Osteocyte (in vitro differentiated cells): ENCODE results near the gene ESYT3. TPM values are rescaled to one million over a fixed set of nuclear protein-coding genes. Genes with fewer than 3 reads are reported as not detected.
"Not testable (repeated sequence)": the region's sequence is repeated elsewhere in the genome, so short reads cannot be mapped to it uniquely, and the experiment has no call there.

Source experiments
- DNase-seq: peaks from one replicate; pipeline ENCODE4 v3.0.0; 2021; ENCODE audit warnings: mixed read lengths; ENCODE audit not compliant: unreplicated experiment; ENCODE audit errors: extremely low spot score
- H3K27ac Mint-ChIP-seq: one replicate; pipeline ENCODE4 v1.8.0; 2021; ENCODE audit warnings: mild to moderate bottlenecking, mixed read lengths; ENCODE audit not compliant: unreplicated experiment
- H3K27me3 Mint-ChIP-seq: one replicate; pipeline ENCODE4 v1.8.0; 2021; ENCODE audit warnings: mixed read lengths; ENCODE audit not compliant: unreplicated experiment
- H3K36me3 Mint-ChIP-seq: one replicate; pipeline ENCODE4 v1.8.0; 2021; ENCODE audit warnings: mixed read lengths; ENCODE audit not compliant: unreplicated experiment
- H3K4me1 Mint-ChIP-seq: one replicate; pipeline ENCODE4 v1.8.0; 2021; ENCODE audit warnings: mixed read lengths; ENCODE audit not compliant: unreplicated experiment
- H3K4me3 Mint-ChIP-seq: one replicate; pipeline ENCODE4 v1.8.0; 2021; ENCODE audit warnings: mild to moderate bottlenecking, moderate library complexity, mixed read lengths; ENCODE audit not compliant: unreplicated experiment
- H3K9me3 Mint-ChIP-seq: one replicate; pipeline ENCODE4 v1.8.0; 2021; ENCODE audit warnings: mixed read lengths; ENCODE audit not compliant: unreplicated experiment
- total RNA-seq: library from RNA; stranded (reverse); gene quantifications from 2 replicates; pipeline ENCODE4 v1.2.1, GENCODE V29; 2021
- TF ChIP-seq, protein P1 (sequence below): fragments of 200-600 bp; sonication (generic); IDR thresholded peaks from 2 replicates; pipeline ENCODE4 v1.5.0; 2021; ENCODE audit warnings: antibody characterized with exemption, mild to moderate bottlenecking, moderate library complexity

The ESYT3 gene
- total RNA-seq, 1 donor from 2014 or later, result 0.21 TPM

DNA sequence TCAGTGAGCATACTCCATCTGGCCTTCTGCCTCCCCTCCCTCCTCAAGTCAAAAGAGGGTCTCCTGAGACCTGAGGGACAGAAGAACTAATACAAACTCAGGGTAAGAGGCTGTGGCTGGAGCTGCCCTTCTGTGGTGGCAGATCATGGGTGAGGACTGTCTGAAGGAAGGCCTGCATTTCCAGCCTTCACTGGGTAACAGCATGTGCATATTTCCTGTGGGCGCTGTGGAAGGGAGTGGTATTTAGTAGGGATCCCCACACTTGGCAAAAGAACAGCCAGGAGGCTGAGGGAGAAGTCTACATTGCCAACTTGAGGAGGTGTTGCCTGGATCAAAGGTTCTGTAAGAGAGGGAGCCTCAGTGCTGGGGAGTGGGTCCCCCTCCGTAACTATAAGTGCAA is 10.1 kb upstream of the ESYT3 start:
- Mint-ChIP-seq H3K36me3 (no peaks in the 10 kb centered on the region), H3K4me3 (no peak overlapping the region), H3K4me1 (no peaks in the 10 kb centered on the region), H3K27ac (no peak overlapping the region), H3K9me3 (no peaks in the 10 kb centered on the region), H3K27me3 (peaks cover 37% of the 10 kb centered on the region)
- TF ChIP-seq, protein P1, sequence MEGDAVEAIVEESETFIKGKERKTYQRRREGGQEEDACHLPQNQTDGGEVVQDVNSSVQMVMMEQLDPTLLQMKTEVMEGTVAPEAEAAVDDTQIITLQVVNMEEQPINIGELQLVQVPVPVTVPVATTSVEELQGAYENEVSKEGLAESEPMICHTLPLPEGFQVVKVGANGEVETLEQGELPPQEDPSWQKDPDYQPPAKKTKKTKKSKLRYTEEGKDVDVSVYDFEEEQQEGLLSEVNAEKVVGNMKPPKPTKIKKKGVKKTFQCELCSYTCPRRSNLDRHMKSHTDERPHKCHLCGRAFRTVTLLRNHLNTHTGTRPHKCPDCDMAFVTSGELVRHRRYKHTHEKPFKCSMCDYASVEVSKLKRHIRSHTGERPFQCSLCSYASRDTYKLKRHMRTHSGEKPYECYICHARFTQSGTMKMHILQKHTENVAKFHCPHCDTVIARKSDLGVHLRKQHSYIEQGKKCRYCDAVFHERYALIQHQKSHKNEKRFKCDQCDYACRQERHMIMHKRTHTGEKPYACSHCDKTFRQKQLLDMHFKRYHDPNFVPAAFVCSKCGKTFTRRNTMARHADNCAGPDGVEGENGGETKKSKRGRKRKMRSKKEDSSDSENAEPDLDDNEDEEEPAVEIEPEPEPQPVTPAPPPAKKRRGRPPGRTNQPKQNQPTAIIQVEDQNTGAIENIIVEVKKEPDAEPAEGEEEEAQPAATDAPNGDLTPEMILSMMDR, result no peak
- no peak for DNase-seq

DNA sequence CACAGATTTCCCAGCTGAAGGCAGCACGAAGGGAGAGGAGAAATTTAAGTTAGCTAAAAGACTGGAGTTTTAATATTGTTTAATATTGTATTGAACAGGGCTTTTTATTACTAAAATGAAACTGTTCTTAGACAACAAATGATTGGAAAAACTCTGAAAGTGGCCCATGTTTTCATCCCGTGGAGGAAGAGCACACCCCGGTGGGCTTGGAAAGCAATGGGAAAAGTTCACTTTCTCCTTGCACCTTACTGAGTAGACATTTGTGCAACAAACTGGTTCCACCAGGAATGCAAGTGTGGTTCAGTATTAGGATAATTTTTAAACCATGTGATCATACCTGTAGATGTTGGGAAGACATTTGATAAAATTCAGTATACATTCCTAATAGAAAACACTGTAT is 8.2 kb upstream of the ESYT3 start:
- TF ChIP-seq, protein P1, result peak; percentile 68
- DNase-seq, result no peak
- Mint-ChIP-seq H3K9me3 (no peaks in the 10 kb centered on the region), H3K36me3 (no peaks in the 10 kb centered on the region), H3K27ac (no peak overlapping the region), H3K4me1 (no peaks in the 10 kb centered on the region), H3K4me3 (no peak overlapping the region), H3K27me3 (peaks cover 39% of the 10 kb centered on the region)

DNA sequence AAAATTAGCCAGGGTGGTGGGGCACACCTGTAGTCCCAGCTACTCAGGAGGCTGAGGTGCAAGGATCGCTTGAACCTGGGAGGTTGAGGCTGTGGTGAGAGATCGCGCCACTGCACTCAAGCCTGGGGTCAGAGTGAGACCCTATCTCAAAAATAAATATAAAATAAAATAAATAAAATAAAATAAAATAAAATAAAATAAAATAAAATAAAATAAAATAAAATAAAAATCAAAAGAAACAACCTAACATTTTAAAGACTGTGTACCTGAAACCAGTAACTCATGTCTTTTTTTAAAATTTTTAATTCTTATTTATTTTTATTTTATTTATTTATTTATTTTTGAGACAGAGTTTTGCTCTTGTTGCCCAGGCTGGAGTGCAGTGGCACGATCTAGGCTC is 7.7 kb upstream of the ESYT3 start:
- H3K4me1 Mint-ChIP-seq, H3K27ac Mint-ChIP-seq, H3K4me3 Mint-ChIP-seq: not testable (repeated sequence)

DNA sequence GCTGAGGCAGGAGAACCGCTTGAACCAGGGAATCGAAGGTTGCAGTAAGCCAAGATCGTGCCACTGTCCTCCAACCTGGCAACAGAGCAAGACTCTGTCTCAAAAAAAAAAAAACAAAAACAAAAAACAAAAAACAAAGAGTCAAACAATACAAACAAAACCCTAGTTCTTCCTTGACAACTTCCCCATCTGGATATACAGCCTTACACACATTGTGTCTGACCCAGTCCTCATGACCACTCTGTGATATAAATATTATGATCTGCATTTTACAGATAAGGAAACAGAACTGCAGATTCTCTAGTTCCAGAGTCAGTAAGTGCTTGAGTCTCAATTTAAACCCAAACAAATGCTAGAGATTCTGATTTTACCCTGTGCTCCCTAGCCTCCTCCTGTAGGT is 4.8 kb upstream of the ESYT3 start:
- Mint-ChIP-seq H3K4me3 (no peak overlapping the region), H3K27ac (no peak overlapping the region), H3K4me1 (no peaks in the 10 kb centered on the region)

More for the DNA sequence above, 7.7 kb upstream of the ESYT3 start:
- H3K36me3 Mint-ChIP-seq, DNase-seq, H3K9me3 Mint-ChIP-seq: not testable (repeated sequence)
- H3K27me3 Mint-ChIP-seq, result peaks cover 40% of the 10 kb centered on the region

DNA sequence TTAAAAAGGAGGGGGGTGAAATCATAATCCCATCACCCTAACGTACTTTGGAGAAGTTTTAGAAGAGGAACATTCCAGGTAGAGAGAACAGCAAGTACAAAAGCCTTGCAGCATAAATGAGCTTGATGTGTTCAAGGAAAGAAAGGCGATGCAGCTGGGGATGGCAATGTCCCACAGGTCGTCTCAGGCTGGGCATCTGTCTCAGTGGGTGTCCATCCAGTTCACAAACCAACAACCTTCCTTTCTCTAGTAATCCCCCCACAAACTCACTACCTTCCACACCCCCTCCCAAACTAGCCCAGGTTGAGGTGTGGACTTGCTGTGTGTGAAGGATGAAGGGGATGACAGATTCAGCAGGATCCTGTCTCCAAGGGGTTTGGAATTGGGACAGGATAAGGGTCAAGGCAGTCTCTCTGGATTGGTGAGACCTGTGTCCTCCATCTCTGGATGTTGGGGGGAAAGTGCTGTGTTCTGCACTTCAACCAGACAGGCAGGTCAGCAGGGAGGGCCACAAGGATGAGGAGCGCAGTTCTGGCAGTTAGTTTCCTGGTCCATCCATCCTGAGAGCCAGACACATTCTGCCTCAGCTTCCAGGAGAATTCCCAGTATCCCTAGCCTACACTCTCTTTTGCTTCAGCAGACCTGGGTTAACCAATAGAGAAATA is 1.7 kb upstream of the ESYT3 start:
- no peak for DNase-seq
- H3K27me3 Mint-ChIP-seq, result peaks cover 71% of the 10 kb centered on the region
- TF ChIP-seq, protein P1, result no peak
- no peak overlapping the region for H3K4me3 Mint-ChIP-seq
- H3K9me3 Mint-ChIP-seq, result no peaks in the 10 kb centered on the region
- H3K4me1 Mint-ChIP-seq, result peaks cover 3% of the 10 kb centered on the region
- H3K27ac Mint-ChIP-seq, result no peak overlapping the region
- H3K36me3 Mint-ChIP-seq, result peaks cover 4% of the 10 kb centered on the region

More for the DNA sequence above, 4.8 kb upstream of the ESYT3 start:
- no peak for DNase-seq
- TF ChIP-seq, protein P1, result no peak
- no peaks in the 10 kb centered on the region for H3K36me3 Mint-ChIP-seq
- H3K9me3 Mint-ChIP-seq, result no peaks in the 10 kb centered on the region
- H3K27me3 Mint-ChIP-seq, result peaks cover 56% of the 10 kb centered on the region

DNA sequence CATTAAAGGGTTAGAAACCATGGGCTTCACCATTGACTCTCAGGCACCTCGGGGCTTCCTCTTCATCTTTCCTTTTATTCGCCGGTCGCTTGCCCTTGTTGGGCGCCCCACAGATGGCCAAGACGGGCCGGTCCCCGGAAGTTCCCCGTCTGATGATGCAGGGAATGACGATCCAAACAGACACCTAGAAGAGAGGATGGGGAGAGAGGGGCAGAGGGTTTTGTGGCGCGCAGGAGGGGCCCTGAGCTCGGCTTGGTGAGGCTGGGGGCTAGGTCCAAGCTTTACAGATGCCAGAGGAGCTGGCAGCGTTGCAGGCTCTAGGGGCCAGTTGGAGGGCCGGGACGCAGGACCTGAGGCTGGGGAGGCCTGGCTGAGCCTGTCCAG is 532 bp upstream of the ESYT3 start:
- H3K4me1 Mint-ChIP-seq, result peaks cover 3% of the 10 kb centered on the region
- TF ChIP-seq, protein P1, result no peak
- H3K4me3 Mint-ChIP-seq, result peak overlapping the region; percentile 65
- peaks cover 4% of the 10 kb centered on the region for H3K36me3 Mint-ChIP-seq
- no peak overlapping the region for H3K27ac Mint-ChIP-seq
- H3K9me3 Mint-ChIP-seq, result no peaks in the 10 kb centered on the region
- H3K27me3 Mint-ChIP-seq, result peaks cover 64% of the 10 kb centered on the region
- DNase-seq, result no peak
